ENCODE data around the gene PLXNC1.
A peak's percentile ranks its signal among the peaks of the same experiment; 100 is the strongest.

Gene PLXNC1

GRCh38 chr12:94172973-94173372 is 24.6 kb downstream of the PLXNC1 start:
- DNase-seq, result no peak

GRCh38 chr12:94173660-94174265 is 25.4 kb downstream of the PLXNC1 start:
- in situ Hi-C loops (cut with MboI; ENCODE audit: low pct_unique_long_range_greater_than_20kb, low sequenced_read_pairs), result no loop called here
- DNase-seq, result no peak

More at GRCh38 chr12:94172973-94173372, 24.6 kb downstream of the PLXNC1 start:
- in situ Hi-C loops (cut with MboI; ENCODE audit: low pct_unique_long_range_greater_than_20kb, low sequenced_read_pairs), result no loop called here

- in situ Hi-C loops (cut with MboI; ENCODE audit: low pct_unique_long_range_greater_than_20kb, low sequenced_read_pairs), result no loop called here
These were observed 26.2 kb downstream of the PLXNC1 start for GRCh38 chr12:94174576-94174975.

GRCh38 chr12:94175763-94176668 is 27.6 kb downstream of the PLXNC1 start:
- peak; percentile 40 for DNase-seq
- in situ Hi-C loops (cut with MboI; ENCODE audit: low pct_unique_long_range_greater_than_20kb, low sequenced_read_pairs), result no loop called here

More at GRCh38 chr12:94174576-94174975, 26.2 kb downstream of the PLXNC1 start:
- peak; percentile 83 for DNase-seq

- no peak for DNase-seq
- in situ Hi-C loops (cut with MboI; ENCODE audit: low pct_unique_long_range_greater_than_20kb, low sequenced_read_pairs), result no loop called here
These were observed 29.7 kb downstream of the PLXNC1 start for GRCh38 chr12:94178054-94178453.

GRCh38 chr12:94178882-94179281 is 30.5 kb downstream of the PLXNC1 start:
- in situ Hi-C loops (cut with MboI; ENCODE audit: low pct_unique_long_range_greater_than_20kb, low sequenced_read_pairs), result no loop called here
- peak; percentile 54 for DNase-seq

DNA sequence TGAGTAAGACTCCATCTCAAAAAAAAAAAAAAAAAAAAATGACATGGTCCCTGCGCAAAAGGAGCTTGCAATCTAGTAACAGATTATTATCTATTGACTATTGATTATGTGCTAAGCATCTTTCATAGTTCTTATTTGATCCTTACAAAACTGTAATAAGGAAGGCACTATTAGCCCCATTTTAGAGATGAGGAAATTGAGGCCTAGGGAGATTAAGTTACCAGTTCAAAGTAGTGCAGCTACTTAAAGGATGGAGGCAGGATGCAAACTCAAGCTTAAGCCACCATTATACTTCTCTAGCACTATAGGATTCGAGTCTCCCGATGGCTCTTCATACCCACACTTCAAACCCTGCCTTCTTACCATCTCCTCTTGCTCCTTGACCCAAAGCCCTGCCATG is 31.3 kb downstream of the PLXNC1 start:
- no peak for DNase-seq
- in situ Hi-C loops (cut with MboI; ENCODE audit: low pct_unique_long_range_greater_than_20kb, low sequenced_read_pairs), result no loop called here

DNA sequence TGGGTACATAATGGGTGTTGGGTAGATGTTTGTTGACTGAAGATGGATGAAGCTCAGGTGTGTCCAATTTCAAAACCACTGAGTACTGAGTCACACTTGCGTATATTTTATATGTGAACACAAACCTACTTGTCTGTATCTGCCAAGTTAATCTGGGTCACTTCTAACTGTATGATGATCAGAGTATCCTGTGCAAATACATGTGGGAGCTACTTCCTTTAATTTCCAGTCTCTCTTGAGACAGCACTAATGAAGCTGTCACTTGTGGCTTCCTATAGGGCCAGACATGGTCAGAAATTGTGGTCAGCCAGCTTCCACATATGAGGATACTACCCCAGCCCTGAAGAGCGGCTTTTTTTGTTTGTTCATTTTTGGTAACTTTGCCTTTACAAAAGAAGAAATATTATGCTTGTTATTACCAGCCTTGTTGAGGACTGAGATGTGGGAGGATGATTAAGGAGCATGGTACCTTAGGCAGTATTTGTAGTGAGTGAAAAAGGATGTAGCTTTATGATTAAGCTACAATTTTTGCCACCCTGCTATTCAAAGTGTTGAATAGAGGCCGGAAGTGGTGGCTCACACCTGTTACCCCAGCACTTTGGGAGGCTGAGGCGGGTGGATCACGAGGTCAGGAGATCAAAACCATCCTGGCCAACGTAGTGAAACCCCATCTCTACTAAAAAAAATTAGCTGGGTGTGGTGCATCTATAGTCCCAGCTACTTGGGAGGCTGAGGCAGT is 32.4 kb downstream of the PLXNC1 start:
- in situ Hi-C loops (cut with MboI; ENCODE audit: low pct_unique_long_range_greater_than_20kb, low sequenced_read_pairs), result no loop called here
- DNase-seq, result peak; percentile 80

DNA sequence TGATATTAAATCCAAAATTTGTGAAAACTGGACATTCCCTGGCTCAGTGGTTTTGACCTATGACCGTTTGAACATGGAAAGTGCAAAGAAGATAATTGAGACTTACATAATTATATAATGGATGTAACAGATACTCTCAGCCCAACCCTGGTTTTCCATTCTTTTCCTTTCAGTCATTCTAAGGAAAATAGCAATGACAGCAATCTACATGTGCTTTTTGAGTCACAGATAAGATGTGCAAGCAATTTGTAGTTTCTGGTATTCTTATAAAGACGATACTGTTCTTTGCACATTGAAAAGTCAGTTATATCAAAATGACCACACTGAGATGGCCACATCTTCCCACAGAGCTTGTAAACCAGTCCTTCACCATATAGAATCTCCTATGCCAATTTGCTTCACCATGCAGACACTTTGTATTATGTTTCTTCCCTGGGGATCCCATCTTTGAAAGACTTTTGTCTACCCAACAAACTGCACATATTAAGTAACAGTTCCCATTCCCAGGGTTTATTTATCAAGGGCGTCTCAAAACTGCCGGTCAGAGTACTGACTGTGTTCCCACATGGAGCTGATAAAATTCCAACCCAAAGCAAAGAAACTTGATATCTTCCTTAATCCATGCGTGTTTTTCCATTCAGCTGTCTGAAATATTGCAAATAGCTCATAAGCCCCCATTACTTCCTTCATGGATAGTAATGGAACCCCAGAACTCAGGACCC is 34.8 kb downstream of the PLXNC1 start:
- DNase-seq, result no peak
- in situ Hi-C loops (cut with MboI; ENCODE audit: low pct_unique_long_range_greater_than_20kb, low sequenced_read_pairs), result no loop called here

DNA sequence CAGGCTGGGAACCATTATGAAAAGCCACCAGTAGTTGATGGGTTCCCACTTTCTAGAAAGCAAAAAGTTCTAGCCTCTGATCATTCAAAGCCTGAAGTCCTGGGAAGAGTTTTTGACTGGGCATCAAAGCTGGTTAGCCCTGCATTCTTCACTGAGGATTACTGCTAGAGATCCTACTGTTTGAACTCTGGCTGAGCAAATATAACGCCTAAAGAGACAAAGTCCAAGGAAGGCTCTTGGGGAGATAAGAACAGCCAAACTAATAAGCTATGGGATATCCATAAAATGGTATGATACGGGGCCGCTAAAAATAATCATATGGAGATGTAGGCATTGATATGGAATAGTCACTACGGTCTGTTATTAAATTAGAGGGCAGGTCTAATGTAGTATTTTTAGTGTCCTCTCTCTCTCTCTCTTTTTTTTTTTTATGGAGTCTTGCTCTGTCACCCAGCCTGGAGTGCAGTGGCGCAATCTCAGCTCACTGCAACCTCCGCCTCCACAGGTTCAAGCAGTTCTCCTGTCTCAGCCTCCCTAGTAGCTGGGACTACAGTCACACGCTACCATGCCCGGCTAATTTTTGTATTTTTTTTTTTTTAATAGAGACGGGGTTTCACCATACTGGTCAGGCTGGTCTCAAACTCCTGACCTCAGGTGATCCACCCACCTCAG is 35.5 kb downstream of the PLXNC1 start:
- DNase-seq, result no peak

GRCh38 chr12:94184995-94185719 is 36.8 kb downstream of the PLXNC1 start:
- no peak for DNase-seq
- in situ Hi-C loops (cut with MboI; ENCODE audit: low pct_unique_long_range_greater_than_20kb, low sequenced_read_pairs), result no loop called here

More for the DNA sequence above, 35.5 kb downstream of the PLXNC1 start:
- in situ Hi-C loops (cut with MboI; ENCODE audit: low pct_unique_long_range_greater_than_20kb, low sequenced_read_pairs), result no loop called here

GRCh38 chr12:94185801-94186200 is 37.4 kb downstream of the PLXNC1 start:
- in situ Hi-C loops (cut with MboI; ENCODE audit: low pct_unique_long_range_greater_than_20kb, low sequenced_read_pairs), result no loop called here

GRCh38 chr12:94186278-94187241 is 38.2 kb downstream of the PLXNC1 start:
- in situ Hi-C loops (cut with MboI; ENCODE audit: low pct_unique_long_range_greater_than_20kb, low sequenced_read_pairs), result no loop called here
- DNase-seq, result no peak

More at GRCh38 chr12:94185801-94186200, 37.4 kb downstream of the PLXNC1 start:
- no peak for DNase-seq

GRCh38 chr12:94187361-94187760 is 39.0 kb downstream of the PLXNC1 start:
- DNase-seq, result no peak
- in situ Hi-C loops (cut with MboI; ENCODE audit: low pct_unique_long_range_greater_than_20kb, low sequenced_read_pairs), result no loop called here

- in situ Hi-C loops (cut with MboI; ENCODE audit: low pct_unique_long_range_greater_than_20kb, low sequenced_read_pairs), result no loop called here
- no peak for DNase-seq
These were observed 42.2 kb downstream of the PLXNC1 start for GRCh38 chr12:94190623-94191022.

DNA sequence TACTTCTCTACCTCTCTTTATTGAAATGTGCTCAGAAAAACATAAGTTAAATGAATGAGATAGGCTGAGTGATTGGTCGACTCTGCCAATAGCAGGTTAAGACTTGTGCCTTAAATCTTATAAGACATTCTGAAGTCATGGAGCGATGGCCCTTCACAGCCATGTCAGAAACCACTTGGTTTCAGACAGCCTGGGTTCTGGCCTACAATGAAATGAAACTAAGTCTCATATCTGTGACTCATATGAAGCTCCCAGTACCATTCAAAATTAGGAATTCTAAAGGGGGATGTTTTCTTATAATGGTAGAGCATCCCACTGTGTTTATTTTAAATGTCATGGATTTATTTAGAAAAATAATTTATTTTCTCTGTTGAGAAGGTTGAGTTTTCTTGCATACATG is 42.6 kb downstream of the PLXNC1 start:
- no peak for DNase-seq
- in situ Hi-C loops (cut with MboI; ENCODE audit: low pct_unique_long_range_greater_than_20kb, low sequenced_read_pairs), result no loop called here

- in situ Hi-C loops (cut with MboI; ENCODE audit: low pct_unique_long_range_greater_than_20kb, low sequenced_read_pairs), result no loop called here
- DNase-seq, result no peak
These were observed 43.4 kb downstream of the PLXNC1 start for GRCh38 chr12:94191811-94192210.

Data from KBM-7 (cell line).